CD4-positive, alpha-beta memory T cell (primary cell): ENCODE results near the gene TBC1D4. TPM values are rescaled to one million over a fixed set of nuclear protein-coding genes. Genes with fewer than 3 reads are reported as not detected.
A peak's percentile ranks its signal among the peaks of the same experiment; 100 is the strongest.

Source experiments
- CTCF ChIA-PET: fragments of 350-600 bp; sonication (Branson Sonifier 250); formaldehyde crosslinking; loops from one replicate; lab custom pipeline; 2021; ENCODE audit warnings: inconsistent platforms; ENCODE audit not compliant: partially characterized antibody; lab: Charles Lee
- POLR2A ChIA-PET: fragments of 350-600 bp; sonication (Branson Sonifier 250); formaldehyde crosslinking; loops from one replicate; lab custom pipeline; 2021; ENCODE audit not compliant: partially characterized antibody; lab: Charles Lee
- DNase-seq, 5 donors: peaks; one replicate each; pipeline versions ENCODE4 v3.0.0 to v3.0.0-alpha.2; 2020 to 2022; ENCODE audit warnings: mixed read lengths in 1 of 5
- H3K27ac ChIP-seq: one replicate; pipeline ENCODE4 v1.7.0; 2013; ENCODE audit warnings: low read depth, low read length
- H3K27me3 ChIP-seq: 2 replicates; pipeline ENCODE4 v1.7.0; 2013; ENCODE audit warnings: mild to moderate bottlenecking, low read length, moderate library complexity; ENCODE audit not compliant: insufficient read depth
- H3K36me3 ChIP-seq: 2 replicates; pipeline ENCODE4 v1.7.0; 2013; ENCODE audit warnings: mild to moderate bottlenecking, low read length, moderate library complexity; ENCODE audit not compliant: insufficient read depth
- H3K4me1 ChIP-seq: 2 replicates; pipeline ENCODE4 v1.7.0; 2013; ENCODE audit warnings: mild to moderate bottlenecking, low read length, moderate library complexity; ENCODE audit not compliant: insufficient read depth
- H3K4me3 ChIP-seq, 2 donors: one replicate each; pipeline ENCODE4 v1.7.0; 2013; ENCODE audit warnings: low read length in 2 of 2, mild to moderate bottlenecking in 1 of 2
- H3K9me3 ChIP-seq, 2 donors: one replicate each; pipeline ENCODE4 v1.7.0; 2013; ENCODE audit warnings: low read length in 2 of 2, control low read depth in 1 of 2; ENCODE audit not compliant: control insufficient read depth in 1 of 2
- H3K27ac Mint-ChIP-seq, 7 donors: one replicate each; pipeline ENCODE4 v1.8.0; 2020 to 2021; ENCODE audit warnings: mixed read lengths in 7 of 7, mild to moderate bottlenecking in 6 of 7, inconsistent platforms in 3 of 7, moderate library complexity in 3 of 7
- H3K27me3 Mint-ChIP-seq, 2 donors: one replicate each; pipeline ENCODE4 v1.8.0; 2020 to 2021; ENCODE audit warnings: mixed read lengths in 2 of 2
- H3K36me3 Mint-ChIP-seq, 2 donors: one replicate each; pipeline ENCODE4 v1.8.0; 2020 to 2021; ENCODE audit warnings: mixed read lengths in 2 of 2, inconsistent platforms in 1 of 2, mild to moderate bottlenecking in 1 of 2
- H3K4me1 Mint-ChIP-seq, 4 donors: one replicate each; pipeline ENCODE4 v1.8.0; 2020 to 2021; ENCODE audit warnings: mixed read lengths in 4 of 4, mild to moderate bottlenecking in 1 of 4
- H3K4me3 Mint-ChIP-seq, 8 donors: one replicate each; pipeline ENCODE4 v1.8.0; 2020 to 2021; ENCODE audit warnings: mixed read lengths in 8 of 8, mild to moderate bottlenecking in 7 of 8, moderate library complexity in 6 of 8, inconsistent platforms in 3 of 8
- H3K9me3 Mint-ChIP-seq, 8 donors: one replicate each; pipeline ENCODE4 v1.8.0; 2020 to 2021; ENCODE audit warnings: mixed read lengths in 8 of 8, mild to moderate bottlenecking in 5 of 8, inconsistent platforms in 3 of 8, moderate library complexity in 1 of 8
- intact Hi-C: fragments of 100-400 bp; cut with micrococcal nuclease; formaldehyde crosslinking; loops from one replicate; pipeline ENCODE4 v1.15.1; 2023
- polyA plus RNA-seq, 2 donors: library from polyadenylated mRNA; unstranded; fragments of 300-500 nt; fragmentation: Illumina TruSeq; gene quantifications; one replicate each; pipeline ENCODE4 v1.2.3, GENCODE V29; 2021
- total RNA-seq, 2 experiments: library from RNA; stranded (reverse); gene quantifications; one replicate each; pipeline ENCODE4 v1.2.3, GENCODE V29; 2021

TBC1D4 gene
- total and polyA plus RNA-seq, 4 experiments from 2014 or later = 9.5 to 67.2 (median 45.4) TPM

DNA sequence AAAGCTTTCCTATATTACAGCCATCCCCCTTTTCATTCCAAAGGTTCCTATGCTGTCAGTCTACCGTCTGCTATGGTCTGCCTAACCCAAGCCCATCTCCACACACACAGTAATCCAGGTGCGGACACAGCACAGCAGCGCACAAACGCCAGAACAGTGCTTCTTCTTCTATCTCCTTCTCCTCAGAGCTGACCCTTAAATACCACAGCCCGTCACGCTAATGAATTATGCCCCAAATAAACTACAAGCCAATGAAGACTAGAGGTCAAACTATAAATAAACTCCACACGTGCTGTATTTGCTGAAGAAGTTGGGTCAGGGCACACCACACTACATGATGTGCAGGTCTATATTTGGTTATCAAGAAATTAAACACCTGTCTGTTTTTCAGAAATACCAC is 71.8 kb downstream of the TBC1D4 start:
- Mint-ChIP-seq H3K27me3 (peaks cover 0 to 5% of the 10 kb centered on the region in 2 donors), H3K4me1 (no peaks in the 10 kb centered on the region), H3K4me3 (no peak overlapping the region), H3K9me3 (no peaks in the 10 kb centered on the region), H3K36me3 (no peaks in the 10 kb centered on the region), H3K27ac (no peak overlapping the region)
- DNase-seq = no peak
- Histone ChIP-seq H3K9me3 (no peaks in the 10 kb centered on the region), H3K4me3 (no peak overlapping the region), H3K27me3 (no peaks in the 10 kb centered on the region), H3K36me3 (no peaks in the 10 kb centered on the region), H3K4me1 (no peaks in the 10 kb centered on the region), H3K27ac (no peak overlapping the region)
- ChIA-PET CTCF (no interaction called here), POLR2A (no interaction called here)
- intact Hi-C loops = no loop called here

DNA sequence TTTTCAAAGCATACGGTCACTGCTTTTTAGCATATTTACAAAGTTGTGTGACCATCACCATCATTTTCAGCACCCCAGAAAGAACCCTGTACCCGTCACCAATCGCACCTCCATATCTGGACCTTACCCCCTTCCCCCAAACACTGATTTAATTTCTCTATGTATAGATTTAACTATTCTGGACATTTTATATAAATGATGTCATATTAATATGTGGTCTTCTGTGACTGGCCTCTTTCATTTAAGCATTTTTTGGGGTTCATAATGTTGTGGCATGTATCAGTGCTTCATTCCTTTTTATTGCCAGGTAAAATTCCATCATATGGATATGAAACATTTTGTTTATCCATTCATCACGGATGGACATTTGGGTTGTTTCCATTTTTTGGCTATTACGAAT is 74.0 kb downstream of the TBC1D4 start:
- Mint-ChIP-seq H3K4me3 (no peak overlapping the region), H3K27me3 (peaks cover 0 to 5% of the 10 kb centered on the region in 2 donors), H3K36me3 (no peaks in the 10 kb centered on the region), H3K9me3 (no peaks in the 10 kb centered on the region), H3K27ac (no peak overlapping the region), H3K4me1 (no peaks in the 10 kb centered on the region)
- H3K27ac ChIP-seq = no peak overlapping the region
- CTCF ChIA-PET = interaction anchor here (1.1 kb wide), 1 partner anchor 26 kb away, joined by 3 read pairs; no protein-coding TSS in a partner anchor
- no peaks in the 10 kb centered on the region for H3K27me3 ChIP-seq
- DNase-seq = no peak
- no peak overlapping the region for H3K4me3 ChIP-seq
- intact Hi-C loops = no loop called here
- H3K9me3 ChIP-seq = no peaks in the 10 kb centered on the region
- no peaks in the 10 kb centered on the region for H3K4me1 ChIP-seq
- POLR2A ChIA-PET = no interaction called here
- H3K36me3 ChIP-seq = no peaks in the 10 kb centered on the region

- CTCF ChIA-PET = interaction anchor here (1.1 kb wide), 1 partner anchor 27 kb away, joined by 3 read pairs; no protein-coding TSS in a partner anchor
- no peaks in the 10 kb centered on the region for H3K27me3 ChIP-seq
- H3K36me3 Mint-ChIP-seq = no peaks in the 10 kb centered on the region
- no peak for DNase-seq
- no peak overlapping the region for H3K27ac Mint-ChIP-seq
- H3K4me3 ChIP-seq = no peak overlapping the region
- H3K9me3 ChIP-seq = no peaks in the 10 kb centered on the region
- no peaks in the 10 kb centered on the region for H3K4me1 ChIP-seq
- H3K27me3 Mint-ChIP-seq = peaks cover 0 to 5% of the 10 kb centered on the region in 2 donors
- intact Hi-C loops = no loop called here
- H3K9me3 Mint-ChIP-seq = no peaks in the 10 kb centered on the region
- no peaks in the 10 kb centered on the region for H3K4me1 Mint-ChIP-seq
- H3K36me3 ChIP-seq = no peaks in the 10 kb centered on the region
- H3K27ac ChIP-seq = no peak overlapping the region
- no peak overlapping the region for H3K4me3 Mint-ChIP-seq
- POLR2A ChIA-PET = no interaction called here
Measured at GRCh38 chr13:75407473-75407872, 74.5 kb downstream of the TBC1D4 start.

DNA sequence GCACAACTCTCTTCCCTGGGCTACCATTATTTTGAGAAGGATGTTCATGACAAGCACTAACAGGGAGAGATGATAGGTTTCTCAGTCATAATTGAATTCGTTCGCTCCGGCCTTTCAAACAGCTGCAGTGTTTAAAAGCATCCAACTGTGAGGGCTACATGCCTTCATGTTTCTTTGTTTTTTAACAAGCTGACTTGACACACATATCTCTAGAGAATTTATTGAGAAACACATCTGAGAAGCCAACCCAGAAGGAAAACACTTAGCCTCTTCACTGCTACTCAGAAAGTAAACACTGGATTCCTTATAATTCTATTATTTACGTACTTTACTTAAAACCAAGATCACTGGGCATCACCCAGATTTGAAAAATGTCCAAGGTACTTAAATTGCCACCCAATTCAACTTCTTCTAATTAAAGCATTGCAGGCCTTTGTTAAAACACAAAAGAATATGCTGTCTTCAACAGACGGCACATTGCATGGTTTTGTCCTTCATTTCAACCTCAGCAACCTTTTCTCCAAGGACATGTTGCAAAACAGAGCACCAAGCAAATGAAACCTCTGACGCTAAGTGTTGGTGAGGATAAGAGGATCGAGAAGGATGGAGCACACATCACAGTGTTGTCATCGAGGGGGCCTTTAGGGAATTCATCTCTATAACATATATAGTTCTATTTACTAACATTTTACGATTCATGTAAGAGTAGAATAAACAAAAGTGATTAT is 75.8 kb downstream of the TBC1D4 start:
- no peaks in the 10 kb centered on the region for H3K36me3 Mint-ChIP-seq
- no peaks in the 10 kb centered on the region for H3K4me1 Mint-ChIP-seq
- Histone ChIP-seq H3K36me3 (no peaks in the 10 kb centered on the region), H3K4me1 (no peaks in the 10 kb centered on the region), H3K27me3 (no peaks in the 10 kb centered on the region), H3K4me3 (no peak overlapping the region), H3K9me3 (no peaks in the 10 kb centered on the region), H3K27ac (no peak overlapping the region)
- no peaks in the 10 kb centered on the region for H3K9me3 Mint-ChIP-seq
- CTCF ChIA-PET = no interaction called here
- no peak for DNase-seq
- POLR2A ChIA-PET = no interaction called here
- no peak overlapping the region for H3K4me3 Mint-ChIP-seq
- intact Hi-C loops = no loop called here
- H3K27ac Mint-ChIP-seq = peak overlapping the region in 1 of 7 donors; percentile 23
- peaks cover 2 to 11% of the 10 kb centered on the region in 2 donors for H3K27me3 Mint-ChIP-seq

GRCh38 chr13:75404726-75405125 is 77.2 kb downstream of the TBC1D4 start:
- intact Hi-C loops = no loop called here
- DNase-seq = no peak
- Histone ChIP-seq H3K9me3 (no peaks in the 10 kb centered on the region), H3K27ac (no peak overlapping the region), H3K4me1 (no peaks in the 10 kb centered on the region), H3K36me3 (no peaks in the 10 kb centered on the region), H3K4me3 (no peak overlapping the region), H3K27me3 (no peaks in the 10 kb centered on the region)
- Mint-ChIP-seq H3K27me3 (peaks cover 9 to 16% of the 10 kb centered on the region in 2 donors), H3K4me1 (no peaks in the 10 kb centered on the region), H3K27ac (no peak overlapping the region), H3K9me3 (no peaks in the 10 kb centered on the region), H3K4me3 (no peak overlapping the region), H3K36me3 (no peaks in the 10 kb centered on the region)
- ChIA-PET CTCF (no interaction called here), POLR2A (no interaction called here)

GRCh38 chr13:75402787-75403186 is 79.2 kb downstream of the TBC1D4 start:
- no peak overlapping the region for H3K27ac Mint-ChIP-seq
- Histone ChIP-seq H3K9me3 (no peaks in the 10 kb centered on the region), H3K27ac (no peak overlapping the region), H3K36me3 (no peaks in the 10 kb centered on the region), H3K4me1 (no peaks in the 10 kb centered on the region), H3K27me3 (no peaks in the 10 kb centered on the region), H3K4me3 (no peak overlapping the region)
- H3K27me3 Mint-ChIP-seq = peaks cover 9 to 16% of the 10 kb centered on the region in 2 donors
- CTCF ChIA-PET = no interaction called here
- intact Hi-C loops = no loop called here
- POLR2A ChIA-PET = no interaction called here
- H3K9me3 Mint-ChIP-seq = peaks cover 0 to 3% (median 0%) of the 10 kb centered on the region in 8 donors
- no peak for DNase-seq
- H3K36me3 Mint-ChIP-seq = no peaks in the 10 kb centered on the region
- no peaks in the 10 kb centered on the region for H3K4me1 Mint-ChIP-seq
- no peak overlapping the region for H3K4me3 Mint-ChIP-seq

- no peak for DNase-seq
- Mint-ChIP-seq H3K4me3 (no peak overlapping the region), H3K4me1 (no peaks in the 10 kb centered on the region), H3K36me3 (peaks cover 0 to 6% of the 10 kb centered on the region in 2 donors), H3K27me3 (peaks cover 10 to 12% of the 10 kb centered on the region in 2 donors), H3K9me3 (peaks cover 0 to 7% (median 2%) of the 10 kb centered on the region in 8 donors), H3K27ac (no peak overlapping the region)
- intact Hi-C loops = no loop called here
- Histone ChIP-seq H3K36me3 (no peaks in the 10 kb centered on the region), H3K4me1 (no peaks in the 10 kb centered on the region), H3K9me3 (no peaks in the 10 kb centered on the region), H3K27ac (no peak overlapping the region), H3K4me3 (no peak overlapping the region), H3K27me3 (no peaks in the 10 kb centered on the region)
- POLR2A ChIA-PET = no interaction called here
- CTCF ChIA-PET = no interaction called here
Measured at GRCh38 chr13:75400775-75401174, 81.2 kb downstream of the TBC1D4 start.
